ENCODE results near the gene RTEL1. TPM values are rescaled to one million over a fixed set of nuclear protein-coding genes. Genes with fewer than 3 reads are reported as not detected.

RTEL1 gene
- total RNA-seq, 1 experiment from 2014 or later, result 33.4 TPM

- Histone ChIP-seq H2BK15ac (ENCODE audit: low read depth, low read length) (no peak overlapping the region), H3K79me1 (ENCODE audit: insufficient read depth, low read depth, low read length, poor library complexity, severe bottlenecking) (no peaks in the 10 kb centered on the region), H3K23ac (ENCODE audit: insufficient read length, low read depth, low read length) (no peak overlapping the region), H3K18ac (ENCODE audit: insufficient read length, low read depth, low read length) (no peak overlapping the region), H3T11ph (ENCODE audit: low read length) (no peak overlapping the region), H3K27ac (ENCODE audit: insufficient read length, low read depth, low read length) (no peak overlapping the region), H3K56ac (ENCODE audit: insufficient read length, low read depth, low read length) (no peak overlapping the region), H2AFZ (ENCODE audit: low read length) (no peak overlapping the region), H4K91ac (ENCODE audit: insufficient read length, low read depth, low read length) (no peak overlapping the region), H4K8ac (replicated peaks; ENCODE audit: insufficient read length, low read depth, low read length) (no peak overlapping the region), H3K9ac (ENCODE audit: extremely low read depth, insufficient read length, low read length) (no peak overlapping the region), H2BK20ac (ENCODE audit: low read depth, low read length, poor library complexity, severe bottlenecking) (no peak overlapping the region), H3K23me2 (ENCODE audit: insufficient read length, low read depth, low read length, poor library complexity, severe bottlenecking) (peaks cover 7% of the 10 kb centered on the region), H2BK120ac (ENCODE audit: low read depth, low read length, poor library complexity, severe bottlenecking) (no peak overlapping the region), H3K4me2 (ENCODE audit: insufficient read depth, insufficient read length, low read length) (peak overlapping the region; percentile 40), H3K4me1 (ENCODE audit: insufficient read depth, low read length) (no peaks in the 10 kb centered on the region), H2BK12ac (ENCODE audit: insufficient read length, low read depth, low read length) (no peak overlapping the region), H3K14ac (ENCODE audit: insufficient read depth, low read length) (no peak overlapping the region), H2BK5ac (ENCODE audit: insufficient read length, low read length) (no peak overlapping the region), H3K79me2 (ENCODE audit: insufficient read depth, low read length) (no peaks in the 10 kb centered on the region), H4K20me1 (ENCODE audit: control insufficient read depth, insufficient read depth, insufficient read length) (no peaks in the 10 kb centered on the region), H3K27me3 (ENCODE audit: insufficient read depth, low read length) (no peaks in the 10 kb centered on the region), H2AK5ac (ENCODE audit: insufficient read length, low read length) (no peak overlapping the region), H3K9me3 (ENCODE audit: control insufficient read depth, low read depth, low read length) (no peaks in the 10 kb centered on the region), H3K4ac (ENCODE audit: low read depth, low read length) (no peak overlapping the region), H4K5ac (ENCODE audit: insufficient read length, low read depth, low read length) (no peak overlapping the region)
- H3K4me3 Mint-ChIP-seq, result peak overlapping the region in 1 of 2 experiments; percentile 38; a peak in 1 of 5 replicates
- peaks cover 0 to 3% (median 2%) of the 10 kb centered on the region in 3 experiments; a peak in 3 of 7 replicates for H3K36me3 Mint-ChIP-seq (ENCODE audit: insufficient read depth in 1 of 3, low read depth in 3 of 3)
- WGBS (ENCODE audit: extremely low coverage, insufficient read length, low lambda C conversion rate), result no CpG with 5 or more reads among the region's 47 CpGs
- DNase-seq, result no peak
- peaks cover 6 to 15% of the 10 kb centered on the region in 2 experiments for H3K4me1 Mint-ChIP-seq
- no peak overlapping the region for H3K27ac Mint-ChIP-seq
- no peak for TF ChIP-seq CTCF (conservative IDR thresholded peaks at IDR 0.05)
- peaks cover 3% of the 10 kb centered on the region; the same call in 1 of the 2 replicates for H3K27me3 Mint-ChIP-seq (ENCODE audit: low read depth)
- no peaks in the 10 kb centered on the region; a peak in 1 of 5 replicates for H3K9me3 Mint-ChIP-seq
Measured at GRCh38 chr20:63641146-63641791, 16.8 kb upstream of the RTEL1 start.
